HCT116 (cell line): ENCODE measurements around the gene CR1L.

Experiments
- CTCF ChIP-seq, 3 experiments: fragments of 200-600 bp in 1 of 3; sonication (generic) in 1 of 3; IDR thresholded peaks in 2 of 3; conservative IDR thresholded peaks in 1 of 3; 2 replicates each; pipeline ENCODE4 v1.5.1; 2012 to 2017; ENCODE audit warnings: low read depth in 2 of 3, low read length in 2 of 3, antibody characterized with exemption in 1 of 3, borderline replicate concordance in 1 of 3, control low read depth in 1 of 3, mild to moderate bottlenecking in 1 of 3, mixed read lengths in 1 of 3, mixed run types in 1 of 3, moderate library complexity in 1 of 3; ENCODE audit not compliant: insufficient read depth in 1 of 3
- EZH2 ChIP-seq: fragments of 200-600 bp; sonication (generic); IDR thresholded peaks from 2 replicates; pipeline ENCODE4 v1.6.1; 2017; ENCODE audit warnings: antibody characterized with exemption, mixed run types
- POLR2AphosphoS5 ChIP-seq: IDR thresholded peaks from 2 replicates; pipeline ENCODE4 v1.6.1; 2011; ENCODE audit warnings: mild to moderate bottlenecking, low read depth, low read length, moderate library complexity
- SP1 ChIP-seq: IDR thresholded peaks from 2 replicates; pipeline ENCODE4 v1.6.1; 2012; ENCODE audit warnings: low read depth

- no peak for TF ChIP-seq CTCF (IDR thresholded peaks at IDR 0.05 in 2 of 3, conservative IDR thresholded peaks at IDR 0.05 in 1 of 3; ENCODE audit: borderline replicate concordance in 1 of 3, insufficient read depth in 1 of 3, low read depth in 2 of 3, low read length in 2 of 3)
- no peak for TF ChIP-seq EZH2
- TF ChIP-seq POLR2AphosphoS5: no peak
- TF ChIP-seq SP1: no peak
These were observed 118.2 kb downstream of the CR1L start for GRCh38 chr1:207763091-207763490.
